Measurements from ENCODE around the gene RNF166.

- TF ChIP-seq CTCF (IDR thresholded peaks at IDR 0.05) (peak; percentile 40), E2F4 (CRISPR knock-in tag; IDR thresholded peaks at IDR 0.05; ENCODE audit: borderline replicate concordance, low read depth) (no peak), MAX (CRISPR knock-in tag; IDR thresholded peaks at IDR 0.05) (no peak), SMAD3 (CRISPR knock-in tag; IDR thresholded peaks at IDR 0.05; ENCODE audit: borderline replicate concordance) (no peak), TP53 (CRISPR knock-in tag; IDR thresholded peaks at IDR 0.05) (no peak), IRF2 (CRISPR knock-in tag; IDR thresholded peaks at IDR 0.05; ENCODE audit: borderline replicate concordance, low read depth) (no peak), TEAD4 (CRISPR knock-in tag; IDR thresholded peaks at IDR 0.05) (no peak), CDX4 (CRISPR knock-in tag; IDR thresholded peaks at IDR 0.05; ENCODE audit: borderline replicate concordance) (no peak), FOXP4 (CRISPR knock-in tag; IDR thresholded peaks at IDR 0.05) (0 out of 2 replicates have a peak, but pooled peaks have one; percentile 40), USF1 (CRISPR knock-in tag; IDR thresholded peaks at IDR 0.05) (no peak), KAT7 (CRISPR knock-in tag; IDR thresholded peaks at IDR 0.05; ENCODE audit: borderline replicate concordance) (no peak), USF2 (CRISPR knock-in tag; IDR thresholded peaks at IDR 0.05) (no peak), FOXP1 (CRISPR knock-in tag; IDR thresholded peaks at IDR 0.05; ENCODE audit: borderline replicate concordance) (no peak)
Measured at GRCh38 chr16:88681084-88681680, 25.0 kb downstream of the RNF166 start.

Data from WTC11 (cell line).